ENCODE results near the gene ATAT1. TPM values are rescaled to one million over a fixed set of nuclear protein-coding genes. Genes with fewer than 3 reads are reported as not detected.

Gene ATAT1
- total RNA-seq, 1 experiment from 2014 or later: 10.3 TPM

DNA sequence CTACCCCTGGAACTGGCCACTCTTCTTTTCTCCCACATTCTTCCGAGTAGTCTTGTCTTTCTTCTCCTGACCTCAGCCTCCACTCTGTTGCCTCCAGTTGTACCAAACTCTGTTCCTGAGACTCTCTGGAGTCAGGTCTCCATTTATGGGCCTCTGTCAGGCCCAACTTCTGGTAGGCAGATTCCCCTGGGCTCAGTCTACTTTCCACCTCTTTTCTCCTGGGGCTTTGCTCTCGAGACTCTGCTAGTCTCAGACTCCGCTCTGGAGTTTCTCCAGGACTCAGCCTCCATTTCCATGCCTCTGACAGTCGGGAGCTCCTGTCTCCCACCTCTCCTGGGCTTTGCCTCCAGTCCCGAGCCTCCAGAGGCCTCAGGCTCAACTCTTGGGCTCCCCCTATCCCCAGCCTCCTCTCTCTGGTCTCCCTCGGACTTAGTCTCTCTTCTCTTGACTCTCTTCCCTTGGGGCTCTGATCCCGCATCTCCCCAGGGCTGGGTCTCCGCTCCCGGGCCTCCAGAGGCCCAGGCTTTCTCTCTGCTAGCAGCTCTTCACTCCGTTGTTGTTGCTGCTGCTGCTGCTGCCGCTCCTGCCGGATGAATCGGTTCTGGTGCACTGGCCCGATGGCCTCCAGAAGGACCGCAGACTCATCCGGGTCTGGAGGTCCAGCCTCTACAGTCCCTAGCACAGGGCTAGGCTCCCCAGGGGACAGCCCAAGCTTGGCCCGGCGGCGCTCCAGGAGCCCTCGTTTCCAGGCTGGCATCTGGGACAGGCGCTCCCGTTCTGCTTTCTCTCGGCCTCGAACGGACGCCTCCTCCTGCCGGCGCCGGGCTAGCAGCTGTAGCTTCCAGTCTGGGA lies 58.7 kb downstream of the ATAT1 start:
- peak overlapping the region; percentile 96 for H3K9ac ChIP-seq (ENCODE audit: low read length)
- H3K27ac ChIP-seq (ENCODE audit: low read length): peak overlapping the region; percentile 98
- no peak overlapping the region for H2AFZ ChIP-seq (ENCODE audit: low read length)
- peaks cover 9% of the 10 kb centered on the region for H3K36me3 ChIP-seq (ENCODE audit: insufficient read depth, low read length)
- H3K4me2 ChIP-seq (ENCODE audit: low read depth, low read length, poor library complexity, severe bottlenecking): peak overlapping the region; percentile 97
- H3K27me3 ChIP-seq (ENCODE audit: low read length): no peaks in the 10 kb centered on the region
- H3K79me2 ChIP-seq (ENCODE audit: low read length): peaks cover 68% of the 10 kb centered on the region
- no peaks in the 10 kb centered on the region for H3K9me2 ChIP-seq (replicated peaks; ENCODE audit: insufficient read depth, low read length)
- peak; percentile 58 for DNase-seq
- H3K4me3 ChIP-seq (ENCODE audit: low read length): peak overlapping the region; percentile 80
- H4K20me1 ChIP-seq (ENCODE audit: insufficient read depth, low read depth, low read length): peaks cover 8% of the 10 kb centered on the region; the same call in 1 of the 2 replicates
- no peaks in the 10 kb centered on the region for H3K9me3 ChIP-seq (ENCODE audit: low read length)
- H3K4me1 ChIP-seq (ENCODE audit: low read length): peaks cover 72% of the 10 kb centered on the region

DNA sequence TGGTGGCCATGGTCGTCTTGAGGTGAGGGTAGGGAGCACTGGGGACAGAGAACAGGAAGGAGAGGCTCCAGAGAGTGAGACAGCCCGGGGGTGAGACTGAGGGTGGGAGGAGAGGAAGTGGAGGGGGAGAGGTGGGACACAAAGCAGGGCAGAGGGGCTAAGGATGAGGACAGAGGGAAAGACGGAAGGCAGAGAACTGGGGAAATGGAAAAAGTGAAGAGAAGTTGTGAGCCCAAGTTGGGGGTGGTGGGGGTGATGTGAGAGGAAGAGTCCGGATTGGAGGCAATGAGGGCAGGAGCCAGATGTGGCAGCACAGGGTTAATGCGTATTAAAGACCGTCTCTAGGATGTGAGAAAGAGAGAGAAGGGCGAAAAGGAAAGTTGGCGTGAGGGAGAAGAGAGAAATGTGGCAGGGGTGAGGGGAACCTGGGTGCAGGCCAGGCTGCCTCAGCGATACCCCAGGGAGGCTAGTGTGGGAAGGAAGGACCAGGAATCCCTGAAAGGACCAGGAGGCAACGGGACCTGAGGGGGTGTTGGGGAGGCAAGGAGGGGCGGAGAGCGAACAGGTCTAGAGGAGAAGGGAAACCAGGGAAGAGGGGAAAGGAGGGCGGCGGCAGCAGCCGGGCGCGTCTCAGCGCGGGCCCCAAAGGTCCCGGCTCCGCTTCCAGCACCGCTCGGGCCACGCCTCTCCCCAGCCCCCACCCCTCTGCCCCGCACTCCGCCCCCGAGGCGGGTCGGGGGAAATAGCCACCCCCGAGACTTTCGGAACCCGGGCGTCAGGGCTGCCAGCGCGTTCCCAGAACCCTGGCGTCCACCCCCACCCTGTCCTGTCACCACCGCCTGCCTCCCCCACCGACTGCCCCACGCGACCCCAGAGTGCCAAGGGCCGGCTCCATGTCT lies 59.6 kb downstream of the ATAT1 start, which contains the start of gene PPP1R18:
Gene PPP1R18 (minus strand): TSS at position 637 of the 899 bp plus-strand sequence. CDS start 627 bp downstream, at position 10.
- H3K27me3 ChIP-seq (ENCODE audit: low read length): no peaks in the 10 kb centered on the region
- H3K79me2 ChIP-seq (ENCODE audit: low read length): peaks cover 60% of the 10 kb centered on the region
- peaks cover 9% of the 10 kb centered on the region for H3K36me3 ChIP-seq (ENCODE audit: insufficient read depth, low read length)
- H3K9me2 ChIP-seq (replicated peaks; ENCODE audit: insufficient read depth, low read length): no peaks in the 10 kb centered on the region
- peak within 1 kb of the TSS; percentile 80 for H3K4me3 ChIP-seq (ENCODE audit: low read length)
- peaks cover 8% of the 10 kb centered on the region; the same call in 1 of the 2 replicates for H4K20me1 ChIP-seq (ENCODE audit: insufficient read depth, low read depth, low read length)
- H3K27ac ChIP-seq (ENCODE audit: low read length): peak within 1 kb of the TSS; percentile 98
- H3K9ac ChIP-seq (ENCODE audit: low read length): peak within 1 kb of the TSS; percentile 96
- H3K9me3 ChIP-seq (ENCODE audit: low read length): no peaks in the 10 kb centered on the region
- no peak within 1 kb of the TSS; the same call in 1 of the 2 replicates for H2AFZ ChIP-seq (ENCODE audit: low read length)
- H3K4me2 ChIP-seq (ENCODE audit: low read depth, low read length, poor library complexity, severe bottlenecking): peak within 1 kb of the TSS; percentile 97
- peak; percentile 92 for DNase-seq
- peaks cover 68% of the 10 kb centered on the region for H3K4me1 ChIP-seq (ENCODE audit: low read length)

DNA sequence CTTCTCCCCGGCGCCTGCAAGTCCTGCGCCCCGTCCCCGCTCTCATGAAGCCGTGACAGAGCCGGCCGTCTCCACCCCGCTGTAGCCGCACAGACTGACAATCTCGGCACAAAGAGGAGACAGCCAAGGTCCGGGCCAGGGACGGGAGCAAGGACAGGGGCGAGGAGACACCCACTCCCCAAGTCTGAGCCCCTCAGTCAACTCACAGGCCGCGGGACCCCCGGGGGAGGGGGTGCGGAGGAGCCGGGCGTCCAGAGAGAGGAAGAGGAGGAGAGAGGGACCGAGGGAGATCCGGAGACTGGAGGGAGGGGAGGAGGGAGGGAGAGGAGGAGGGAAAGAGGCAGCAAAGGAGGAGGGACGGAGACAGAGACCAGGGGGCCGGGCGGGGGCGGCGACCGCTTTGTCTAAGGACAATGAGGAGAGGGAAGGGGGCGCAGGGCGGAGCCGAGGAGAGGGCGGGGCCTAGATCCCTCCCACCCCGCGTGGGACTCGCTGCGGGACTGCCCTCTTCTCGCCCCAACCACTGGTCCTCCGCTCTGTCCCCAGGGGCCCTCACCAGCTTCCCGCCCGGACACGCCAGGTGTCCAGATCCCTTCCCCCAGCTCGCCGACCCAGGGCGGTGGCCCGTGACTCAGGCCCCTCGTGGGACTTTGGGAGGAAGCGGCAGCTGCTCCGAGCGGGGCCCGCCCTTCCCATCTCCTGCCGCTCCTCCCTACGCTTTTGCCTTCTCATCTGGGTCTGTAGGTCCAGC lies 60.4 kb downstream of the ATAT1 start:
- Histone ChIP-seq H3K9me2 (replicated peaks; ENCODE audit: insufficient read depth, low read length) (no peaks in the 10 kb centered on the region), H2AFZ (ENCODE audit: low read length) (no peak overlapping the region; the same call in 1 of the 2 replicates), H3K27me3 (ENCODE audit: low read length) (no peaks in the 10 kb centered on the region), H3K9ac (ENCODE audit: low read length) (peak overlapping the region; percentile 96), H3K4me2 (ENCODE audit: low read depth, low read length, poor library complexity, severe bottlenecking) (peak overlapping the region; percentile 97), H3K27ac (ENCODE audit: low read length) (peak overlapping the region; percentile 98), H3K79me2 (ENCODE audit: low read length) (peaks cover 52% of the 10 kb centered on the region), H3K36me3 (ENCODE audit: insufficient read depth, low read length) (peaks cover 3% of the 10 kb centered on the region), H3K9me3 (ENCODE audit: low read length) (no peaks in the 10 kb centered on the region), H3K4me1 (ENCODE audit: low read length) (peaks cover 63% of the 10 kb centered on the region), H4K20me1 (ENCODE audit: insufficient read depth, low read depth, low read length) (peaks cover 8% of the 10 kb centered on the region; the same call in 1 of the 2 replicates), H3K4me3 (ENCODE audit: low read length) (peak overlapping the region; percentile 80)
- DNase-seq: peak; percentile 99

DNA sequence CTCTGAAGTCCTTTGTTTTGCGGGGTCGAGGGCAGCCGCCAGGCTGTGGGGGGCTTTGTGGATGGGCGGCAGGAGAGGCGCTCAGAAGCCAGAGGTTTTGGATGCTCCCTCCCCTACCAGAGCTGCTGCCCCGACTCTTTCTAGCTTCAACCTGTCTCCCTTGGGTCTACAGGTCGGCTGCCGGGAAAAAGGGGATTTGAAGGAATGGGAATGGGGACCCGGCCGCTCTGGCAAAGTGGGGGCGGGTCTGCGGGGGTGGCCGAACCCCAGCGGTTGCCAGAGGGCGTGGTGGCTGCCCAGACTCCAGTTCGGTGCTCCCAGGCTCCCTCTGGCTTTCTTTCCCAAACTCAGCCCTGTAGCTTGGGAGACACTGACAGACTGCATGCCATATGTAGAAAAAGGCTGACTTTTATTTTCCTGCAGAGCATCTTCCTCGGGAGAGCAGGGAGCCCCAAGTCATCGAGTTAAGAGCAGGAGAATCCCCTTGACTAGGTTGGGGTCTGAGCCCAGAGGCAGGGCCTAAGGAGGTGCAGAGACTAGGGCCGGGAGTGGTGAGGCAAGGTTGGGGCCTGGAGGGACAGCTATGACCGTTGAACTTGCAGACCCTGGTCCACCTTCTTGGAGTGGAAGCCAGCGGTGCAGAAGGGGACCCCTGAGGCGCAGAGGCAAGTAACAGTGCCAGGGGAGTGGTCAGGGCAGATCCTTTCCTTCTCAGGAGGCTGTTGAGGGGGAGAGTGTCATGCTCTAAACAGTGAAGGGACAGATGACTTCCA lies 61.2 kb downstream of the ATAT1 start:
- Histone ChIP-seq H3K4me2 (ENCODE audit: low read depth, low read length, poor library complexity, severe bottlenecking) (peak overlapping the region; percentile 97), H3K4me3 (ENCODE audit: low read length) (peak overlapping the region; percentile 80), H3K36me3 (ENCODE audit: insufficient read depth, low read length) (no peaks in the 10 kb centered on the region; the same call in 1 of the 2 replicates), H4K20me1 (ENCODE audit: insufficient read depth, low read depth, low read length) (peaks cover 8% of the 10 kb centered on the region; the same call in 1 of the 2 replicates), H3K79me2 (ENCODE audit: low read length) (peaks cover 44% of the 10 kb centered on the region), H3K9me3 (ENCODE audit: low read length) (no peaks in the 10 kb centered on the region), H3K4me1 (ENCODE audit: low read length) (peaks cover 56% of the 10 kb centered on the region), H3K9ac (ENCODE audit: low read length) (peak overlapping the region; percentile 96), H3K9me2 (replicated peaks; ENCODE audit: insufficient read depth, low read length) (no peaks in the 10 kb centered on the region), H3K27me3 (ENCODE audit: low read length) (no peaks in the 10 kb centered on the region), H2AFZ (ENCODE audit: low read length) (no peak overlapping the region), H3K27ac (ENCODE audit: low read length) (peak overlapping the region; percentile 98)
- DNase-seq: peak; percentile 77

DNA sequence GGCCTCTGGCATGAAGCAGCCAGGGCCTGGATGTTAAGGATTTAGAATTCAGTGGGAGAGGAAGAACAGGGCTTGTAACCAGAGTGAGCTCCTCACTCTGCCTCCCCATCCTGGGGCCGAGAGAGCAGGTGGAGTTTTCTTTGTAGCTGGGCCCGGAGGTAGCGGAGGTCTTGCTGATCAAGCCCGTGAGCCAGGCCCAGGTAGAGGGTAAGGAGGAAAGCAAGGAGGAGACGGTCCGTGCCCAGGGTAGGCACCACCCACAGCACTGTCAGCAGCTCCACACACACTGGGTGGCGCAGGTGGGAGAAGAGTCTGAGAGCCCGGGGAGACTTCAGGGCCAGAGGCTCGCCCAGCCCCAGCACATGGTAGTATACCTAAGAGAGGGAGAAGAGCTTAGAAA lies 61.9 kb downstream of the ATAT1 start:
- H3K9ac ChIP-seq (ENCODE audit: low read length): peak overlapping the region; percentile 96
- no peaks in the 10 kb centered on the region; the same call in 1 of the 2 replicates for H3K36me3 ChIP-seq (ENCODE audit: insufficient read depth, low read length)
- peaks cover 8% of the 10 kb centered on the region; the same call in 1 of the 2 replicates for H4K20me1 ChIP-seq (ENCODE audit: insufficient read depth, low read depth, low read length)
- peak overlapping the region; percentile 98 for H3K27ac ChIP-seq (ENCODE audit: low read length)
- peaks cover 50% of the 10 kb centered on the region for H3K4me1 ChIP-seq (ENCODE audit: low read length)
- H3K9me3 ChIP-seq (ENCODE audit: low read length): no peaks in the 10 kb centered on the region
- H2AFZ ChIP-seq (ENCODE audit: low read length): no peak overlapping the region
- peak; percentile 92 for DNase-seq
- H3K9me2 ChIP-seq (replicated peaks; ENCODE audit: insufficient read depth, low read length): no peaks in the 10 kb centered on the region
- peak overlapping the region; percentile 80 for H3K4me3 ChIP-seq (ENCODE audit: low read length)
- H3K79me2 ChIP-seq (ENCODE audit: low read length): peaks cover 37% of the 10 kb centered on the region
- H3K27me3 ChIP-seq (ENCODE audit: low read length): no peaks in the 10 kb centered on the region
- peak overlapping the region; percentile 97 for H3K4me2 ChIP-seq (ENCODE audit: low read depth, low read length, poor library complexity, severe bottlenecking)

DNA sequence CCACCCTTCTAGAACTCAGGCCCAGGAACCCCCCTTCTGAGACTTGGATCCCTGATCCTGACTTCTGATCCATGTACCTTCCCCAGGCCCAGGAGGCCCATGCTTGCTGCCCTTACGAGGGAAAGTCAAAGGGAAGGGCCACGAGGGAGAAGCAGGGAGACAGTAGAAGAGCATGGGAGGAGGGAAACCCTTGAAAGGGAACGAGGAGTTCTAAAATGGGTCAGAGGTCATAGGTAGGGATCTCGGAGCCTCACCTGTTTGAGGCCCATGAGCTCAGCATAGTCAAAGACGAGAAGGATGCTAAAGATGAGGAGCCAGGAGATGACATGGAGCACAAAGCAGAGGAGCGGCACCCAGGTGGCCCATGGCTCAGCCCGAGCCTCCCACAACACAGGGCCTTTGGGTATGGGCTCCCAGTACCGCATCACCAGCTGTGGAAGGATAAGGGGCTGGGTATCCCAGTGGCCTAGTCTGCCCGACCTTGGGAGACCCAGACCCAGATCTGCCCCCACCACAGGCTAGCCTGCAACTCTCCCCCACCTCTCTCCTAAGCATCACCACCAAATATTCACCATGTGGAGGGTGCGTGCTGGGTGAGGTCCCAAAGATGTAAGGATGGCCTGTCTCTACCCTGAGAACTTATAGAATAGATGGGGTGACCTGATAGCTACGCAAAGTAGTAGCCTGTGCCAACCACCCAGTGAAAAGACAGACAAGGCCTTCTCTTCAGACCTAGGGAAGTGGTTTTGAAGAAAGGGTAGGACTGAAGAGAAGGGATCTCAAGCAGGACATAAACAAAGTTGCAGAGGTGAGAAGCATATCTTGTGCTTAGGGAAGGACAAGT lies 62.6 kb downstream of the ATAT1 start:
- H3K9me2 ChIP-seq (replicated peaks; ENCODE audit: insufficient read depth, low read length): no peaks in the 10 kb centered on the region
- peaks cover 30% of the 10 kb centered on the region for H3K79me2 ChIP-seq (ENCODE audit: low read length)
- peaks cover 50% of the 10 kb centered on the region for H3K4me1 ChIP-seq (ENCODE audit: low read length)
- H3K36me3 ChIP-seq (ENCODE audit: insufficient read depth, low read length): no peaks in the 10 kb centered on the region; the same call in 1 of the 2 replicates
- H3K9me3 ChIP-seq (ENCODE audit: low read length): no peaks in the 10 kb centered on the region
- peak overlapping the region; percentile 97 for H3K4me2 ChIP-seq (ENCODE audit: low read depth, low read length, poor library complexity, severe bottlenecking)
- 0 out of 2 replicates have a peak, but pooled peaks cover 1% of the 10 kb centered on the region for H4K20me1 ChIP-seq (ENCODE audit: insufficient read depth, low read depth, low read length)
- peak; percentile 81 for DNase-seq
- no peaks in the 10 kb centered on the region for H3K27me3 ChIP-seq (ENCODE audit: low read length)
- H3K4me3 ChIP-seq (ENCODE audit: low read length): peak overlapping the region; percentile 80
- H3K27ac ChIP-seq (ENCODE audit: low read length): peak overlapping the region; percentile 98
- peak overlapping the region; percentile 96 for H3K9ac ChIP-seq (ENCODE audit: low read length)
- H2AFZ ChIP-seq (ENCODE audit: low read length): no peak overlapping the region

Measured in Karpas-422 (cell line).